Endodermal cell (in vitro differentiated cells): ENCODE data around the gene GOLGA2. TPM values are rescaled to one million over a fixed set of nuclear protein-coding genes. Genes with fewer than 3 reads are reported as not detected.

ENCODE experiments used
- DNase-seq: peaks from one replicate; pipeline ENCODE4 v3.0.0-alpha.2; 2017
- H3K27ac ChIP-seq: 2 replicates; pipeline ENCODE4 v1.5.1; 2013; ENCODE audit warnings: mild to moderate bottlenecking, low read depth, low read length, moderate library complexity
- H3K27me3 ChIP-seq: 2 replicates; pipeline ENCODE4 v1.6.1; 2013; ENCODE audit warnings: mild to moderate bottlenecking, low read length, moderate library complexity; ENCODE audit not compliant: insufficient read depth, control insufficient read depth, poor library complexity, severe bottlenecking
- H3K36me3 ChIP-seq: 2 replicates; pipeline ENCODE4 v1.7.0; 2013; ENCODE audit warnings: mild to moderate bottlenecking, low read length, moderate library complexity; ENCODE audit not compliant: control insufficient read depth, insufficient read depth
- H3K4me1 ChIP-seq: one replicate; pipeline ENCODE4 v1.7.0; 2013; ENCODE audit warnings: low read length; ENCODE audit not compliant: control insufficient read depth, insufficient read depth
- H3K4me3 ChIP-seq: 2 replicates; pipeline ENCODE4 v1.5.1; 2013; ENCODE audit warnings: mild to moderate bottlenecking, low read length, moderate library complexity
- H3K9ac ChIP-seq: 2 replicates; pipeline ENCODE4 v1.6.1; 2013; ENCODE audit warnings: mild to moderate bottlenecking, low read length, moderate library complexity; ENCODE audit not compliant: poor library complexity, severe bottlenecking; ENCODE audit errors: extremely low read depth
- H3K9me3 ChIP-seq: 2 replicates; pipeline ENCODE4 v1.6.1; 2013; ENCODE audit warnings: mild to moderate bottlenecking, low read length, moderate library complexity; ENCODE audit not compliant: control insufficient read depth
- H3K27ac Mint-ChIP-seq: 2 replicates; pipeline ENCODE4 v1.8.0; 2020; ENCODE audit warnings: mixed read lengths
- H3K27me3 Mint-ChIP-seq: 2 replicates; pipeline ENCODE4 v1.8.0; 2021; ENCODE audit warnings: mild to moderate bottlenecking, mixed read lengths; ENCODE audit not compliant: insufficient read depth
- H3K36me3 Mint-ChIP-seq: 2 replicates; pipeline ENCODE4 v1.8.0; 2020; ENCODE audit warnings: low read depth, mixed read lengths
- H3K4me1 Mint-ChIP-seq: 2 replicates; pipeline ENCODE4 v1.8.0; 2020; ENCODE audit warnings: mixed read lengths
- H3K4me3 Mint-ChIP-seq: 2 replicates; pipeline ENCODE4 v1.8.0; 2020; ENCODE audit warnings: mild to moderate bottlenecking, moderate library complexity, mixed read lengths
- H3K9me3 Mint-ChIP-seq: 2 replicates; pipeline ENCODE4 v1.8.0; 2020; ENCODE audit warnings: mild to moderate bottlenecking, mixed read lengths
- CTCF ChIP-seq: fragments of 200-600 bp; sonication (generic); conservative IDR thresholded peaks from 2 replicates; pipeline ENCODE4 v1.5.0; 2021; ENCODE audit warnings: antibody characterized with exemption, mild to moderate bottlenecking
- WGBS, 2 experiments: methylation state at CpG; one replicate each; pipeline versions ENCODE4 v1.1.5 to v1.1.7; 2013; ENCODE audit warnings: missing lambda C conversion rate in 2 of 2, mixed read lengths in 1 of 2; ENCODE audit not compliant: insufficient coverage in 1 of 2, insufficient read length in 1 of 2; 5-methylcytosine and 5-hydroxymethylcytosine counted together
- total RNA-seq, 2 donors: library from RNA; stranded (reverse); fragmentation: NEBNext Ultra II Directional in 1 of 2; extraction: Animal tissue kit (Norgen Biotek cat#: 25700) in 1 of 2; gene quantifications; 2 replicates in 1 of 2; 3 replicates in 1 of 2; pipeline ENCODE4 v1.2.1, GENCODE V29; 2021

Gene GOLGA2
- total RNA-seq, 2 donors from 2014 or later: 91.9 to 101 TPM

- Mint-ChIP-seq H3K9me3 (no peaks in the 10 kb centered on the region), H3K36me3 (peaks cover 16% of the 10 kb centered on the region), H3K27me3 (peaks cover 21% of the 10 kb centered on the region), H3K27ac (no peak overlapping the region), H3K4me1 (peaks cover 11% of the 10 kb centered on the region), H3K4me3 (no peak overlapping the region)
- DNase-seq: no peak
- H3K27me3 ChIP-seq: no peaks in the 10 kb centered on the region
- H3K9me3 ChIP-seq: no peaks in the 10 kb centered on the region
- TF ChIP-seq CTCF: no peak
- H3K4me3 ChIP-seq: no peak overlapping the region
- peaks cover 19% of the 10 kb centered on the region for H3K36me3 ChIP-seq
- H3K4me1 ChIP-seq: no peaks in the 10 kb centered on the region
- no peak overlapping the region for H3K9ac ChIP-seq
- H3K27ac ChIP-seq: no peak overlapping the region
- WGBS, 2 experiments: 84 to 88% methylated on average over 5 to 7 of the region's 7 CpGs
Measured at GRCh38 chr9:128253991-128254346, 21.8 kb downstream of the GOLGA2 start.

GRCh38 chr9:128253140-128253990 is 22.4 kb downstream of the GOLGA2 start:
- no peaks in the 10 kb centered on the region for H3K27me3 ChIP-seq
- H3K36me3 ChIP-seq: peaks cover 16% of the 10 kb centered on the region
- Mint-ChIP-seq H3K4me1 (peaks cover 11% of the 10 kb centered on the region), H3K27me3 (peaks cover 27% of the 10 kb centered on the region), H3K4me3 (no peak overlapping the region), H3K9me3 (no peaks in the 10 kb centered on the region), H3K36me3 (peaks cover 11% of the 10 kb centered on the region), H3K27ac (no peak overlapping the region)
- no peak overlapping the region for H3K9ac ChIP-seq
- H3K9me3 ChIP-seq: no peaks in the 10 kb centered on the region
- no peak overlapping the region for H3K4me3 ChIP-seq
- TF ChIP-seq CTCF: no peak
- DNase-seq: no peak
- no peaks in the 10 kb centered on the region for H3K4me1 ChIP-seq
- WGBS, 2 experiments: 90 to 92% methylated on average over 16 to 31 of the region's 31 CpGs
- no peak overlapping the region for H3K27ac ChIP-seq

- no peak overlapping the region for H3K27ac ChIP-seq
- peaks cover 11% of the 10 kb centered on the region for H3K4me1 Mint-ChIP-seq
- TF ChIP-seq CTCF: no peak
- no peak overlapping the region for H3K4me3 Mint-ChIP-seq
- no peaks in the 10 kb centered on the region for H3K27me3 ChIP-seq
- no peak overlapping the region for H3K4me3 ChIP-seq
- no peaks in the 10 kb centered on the region for H3K9me3 ChIP-seq
- H3K36me3 Mint-ChIP-seq: peaks cover 9% of the 10 kb centered on the region
- no peak overlapping the region for H3K27ac Mint-ChIP-seq
- H3K9ac ChIP-seq: no peak overlapping the region
- no peaks in the 10 kb centered on the region for H3K9me3 Mint-ChIP-seq
- no peaks in the 10 kb centered on the region for H3K4me1 ChIP-seq
- DNase-seq: peak; percentile 53
- H3K27me3 Mint-ChIP-seq: peaks cover 28% of the 10 kb centered on the region
- WGBS, 2 experiments: 94 to 96% methylated on average over 25 of the region's 25 CpGs
- H3K36me3 ChIP-seq: peaks cover 13% of the 10 kb centered on the region
Measured at GRCh38 chr9:128252317-128253139, 23.3 kb downstream of the GOLGA2 start.
